Cortex of kidney (tissue), 1 donor: ENCODE results near the gene LAMP1.
"Not testable (repeated sequence)": the region's sequence is repeated elsewhere in the genome, so short reads cannot be mapped to it uniquely, and the experiment has no call there.

ENCODE experiments used
- DNase-seq: peaks from one replicate; lab custom pipeline; 2025; lab: John Stamatoyannopoulos, UW

LAMP1 gene

DNA sequence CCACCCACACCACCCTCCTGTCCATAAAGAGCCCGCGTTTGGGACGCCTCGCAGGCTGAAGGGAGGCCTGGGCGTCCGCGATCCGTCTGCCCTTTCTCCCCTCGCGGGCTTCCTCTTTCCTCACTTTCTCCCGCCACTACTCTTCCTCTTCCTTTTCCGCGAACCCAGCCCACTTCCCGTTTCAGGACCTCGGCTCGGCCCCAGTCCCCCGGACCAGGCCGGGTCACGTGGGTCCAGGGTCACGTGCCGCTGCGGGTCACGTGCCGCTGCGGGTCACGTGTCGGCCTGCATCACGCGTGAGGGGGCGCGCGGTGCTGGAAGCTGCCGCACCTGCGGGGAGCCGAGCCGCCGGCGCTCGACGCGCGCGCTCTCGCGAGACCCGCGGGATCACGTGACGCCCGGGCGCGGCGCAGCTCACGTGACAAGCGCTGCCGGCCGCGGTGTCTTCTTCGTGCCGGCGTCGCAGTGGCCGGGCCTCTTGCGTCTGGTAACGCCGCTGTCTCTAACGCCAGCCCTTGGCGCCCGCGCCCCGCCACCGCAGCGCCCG lies at the start of gene LAMP1:
TSS of gene LAMP1 (plus strand) at position 417 of the 547 bp plus-strand sequence. CDS start 196 bp downstream, outside the sequence.
- DNase-seq, result peak; percentile 80

DNA sequence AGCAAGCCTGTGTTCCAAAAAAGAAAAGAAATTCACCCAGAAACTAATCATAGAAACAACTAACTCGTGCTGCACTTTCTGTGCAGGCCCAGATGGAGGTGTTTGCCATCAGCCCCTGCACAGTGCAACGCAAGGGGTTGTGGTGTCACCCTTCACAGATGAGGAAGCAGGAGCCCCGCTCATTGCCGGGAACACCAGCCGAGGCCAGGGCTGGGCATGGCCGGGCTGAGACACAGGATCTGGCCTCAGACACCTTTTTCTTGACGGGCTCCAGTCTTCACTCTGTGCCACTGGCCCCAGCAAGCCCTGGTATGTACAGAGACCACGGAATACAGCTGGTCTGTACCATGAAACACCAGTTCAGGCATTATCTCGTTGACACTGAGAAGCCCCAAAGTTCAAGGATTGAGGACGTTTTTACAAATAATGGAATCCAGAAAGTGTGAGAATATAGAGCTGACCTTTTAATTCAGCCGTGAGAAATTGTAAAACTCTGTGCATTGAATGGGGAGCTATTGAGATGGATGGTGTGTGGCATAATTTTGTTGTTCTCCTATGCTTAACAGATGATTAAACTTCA lies 44.4 kb upstream of the LAMP1 start:
- DNase-seq, result no peak

- not testable (repeated sequence) for DNase-seq
Observed at GRCh38 chr13:113257908-113258307, 39.1 kb upstream of the LAMP1 start.

- DNase-seq, result no peak
Observed at GRCh38 chr13:113258321-113259054, 38.6 kb upstream of the LAMP1 start.

DNA sequence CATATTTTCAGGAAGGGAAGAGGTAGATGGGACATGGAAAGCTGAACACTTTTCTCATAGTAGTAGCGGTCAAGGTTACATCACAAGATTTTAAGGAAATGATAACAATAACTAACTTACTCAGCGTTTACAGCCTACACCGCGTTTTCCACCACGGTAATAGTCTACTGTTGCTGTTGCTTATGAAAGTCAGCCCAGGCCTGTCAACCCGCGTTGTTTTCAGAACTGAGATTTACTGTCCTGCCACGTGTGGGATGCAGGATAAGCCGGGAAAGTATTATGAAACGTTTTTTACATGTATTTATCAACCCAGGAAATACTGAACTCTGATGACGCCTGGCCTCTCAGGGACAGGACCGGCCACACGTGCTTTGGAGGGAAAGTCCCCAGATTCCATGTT lies 36.0 kb upstream of the LAMP1 start:
- DNase-seq, result no peak

DNA sequence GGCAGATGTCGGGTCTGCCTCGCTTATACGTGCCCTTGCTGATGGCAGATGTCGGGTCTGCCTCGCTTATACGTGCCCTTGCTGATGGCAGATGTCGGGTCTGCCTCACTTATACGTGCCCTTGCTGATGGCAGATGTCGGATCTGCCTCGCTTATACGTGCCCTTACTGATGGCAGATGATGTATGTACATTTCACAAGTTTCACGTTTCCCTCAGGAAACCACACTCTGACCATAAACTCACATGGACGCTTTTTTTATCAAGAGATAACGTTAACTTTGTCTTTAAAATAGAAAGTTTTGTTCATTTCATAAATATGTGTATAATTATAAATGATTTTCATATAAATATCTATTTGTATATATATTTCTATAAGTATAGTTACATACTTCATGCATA lies 34.0 kb upstream of the LAMP1 start:
- not testable (repeated sequence) for DNase-seq

- no peak for DNase-seq
Observed at GRCh38 chr13:113267642-113268405, 29.2 kb upstream of the LAMP1 start.

DNA sequence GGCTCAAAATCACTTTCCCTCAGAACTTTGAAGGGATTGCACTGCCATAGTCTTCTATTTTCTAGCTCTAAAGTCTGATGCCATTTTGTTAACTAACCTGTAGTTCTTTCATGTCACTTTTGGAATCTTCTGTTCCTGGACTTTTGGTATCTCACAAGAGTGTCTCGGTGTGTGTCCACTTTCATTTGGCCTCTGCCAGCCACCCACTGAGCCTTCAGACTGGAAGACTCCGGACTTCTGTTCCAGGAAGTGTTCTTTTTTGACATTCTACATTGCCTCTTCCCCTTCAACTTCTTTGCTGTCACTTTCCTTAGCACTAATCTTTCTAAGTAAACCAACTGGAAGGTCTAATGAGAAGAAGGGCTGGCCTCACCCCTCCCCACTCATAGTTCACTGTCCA lies 25.0 kb upstream of the LAMP1 start:
- DNase-seq, result no peak

- DNase-seq, result no peak
Observed at GRCh38 chr13:113272701-113273181, 24.3 kb upstream of the LAMP1 start.

GRCh38 chr13:113273321-113273720 lies 23.7 kb upstream of the LAMP1 start:
- no peak for DNase-seq

DNA sequence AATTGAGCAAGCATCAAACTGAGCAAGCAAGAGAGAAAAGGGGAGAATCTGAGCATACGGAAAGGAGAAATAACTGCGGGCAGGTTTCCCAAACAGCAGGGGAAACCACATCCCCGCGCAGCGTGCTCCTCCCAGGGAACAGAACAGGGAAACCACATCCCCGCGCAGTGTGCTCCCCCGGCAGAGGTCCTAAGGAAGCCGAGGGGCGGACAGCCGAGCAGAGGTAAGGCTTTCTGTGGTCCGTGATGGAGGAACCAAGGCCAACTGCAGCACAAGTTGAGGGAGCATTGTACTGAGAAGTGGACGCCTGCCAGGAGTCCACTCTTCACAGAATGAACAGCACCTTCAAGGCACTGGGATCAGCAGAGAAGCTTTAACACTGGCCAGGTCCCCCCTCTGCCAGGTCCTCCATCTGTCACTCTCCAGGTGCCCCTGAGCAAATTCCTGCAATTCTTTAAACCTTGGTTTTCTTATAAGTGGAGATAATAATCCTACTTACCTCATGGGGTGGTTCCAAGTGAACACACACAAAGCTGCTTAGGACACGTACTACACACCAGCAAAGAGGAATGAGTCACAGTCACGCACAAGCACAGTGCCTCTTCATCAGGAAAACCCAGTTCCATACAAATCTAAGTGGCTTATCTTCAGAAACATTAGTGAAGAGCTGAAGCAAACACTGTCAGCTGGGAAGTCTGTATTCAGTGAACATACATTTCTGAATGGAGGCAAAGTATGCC lies 23.0 kb upstream of the LAMP1 start:
- DNase-seq, result no peak

GRCh38 chr13:113274721-113275120 lies 22.3 kb upstream of the LAMP1 start:
- DNase-seq, result no peak

- no peak for DNase-seq
Observed at GRCh38 chr13:113275387-113275786, 21.7 kb upstream of the LAMP1 start.

DNA sequence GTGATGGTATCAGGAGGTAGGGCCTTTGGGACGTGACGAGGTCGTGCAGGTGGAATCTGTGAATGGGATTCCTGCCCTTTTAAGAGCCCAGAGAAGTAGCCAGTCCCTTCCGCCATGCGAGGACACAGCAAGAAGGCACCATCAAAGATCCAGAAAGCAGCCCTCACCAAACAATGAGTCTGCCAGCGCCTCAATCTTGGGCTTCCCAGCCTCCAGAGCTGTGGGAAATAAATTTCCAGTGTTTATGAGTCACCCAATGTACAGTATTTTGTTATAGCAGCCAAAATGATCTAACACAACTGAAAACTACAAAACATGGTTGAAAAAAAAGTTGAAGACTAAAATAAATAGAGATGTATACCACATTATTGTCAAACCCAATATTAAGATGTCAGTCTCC lies 16.9 kb upstream of the LAMP1 start:
- DNase-seq, result no peak

- no peak for DNase-seq
Observed at GRCh38 chr13:113283904-113284303, 13.1 kb upstream of the LAMP1 start.

- no peak for DNase-seq
Observed at GRCh38 chr13:113288880-113289279, 8.2 kb upstream of the LAMP1 start.

DNA sequence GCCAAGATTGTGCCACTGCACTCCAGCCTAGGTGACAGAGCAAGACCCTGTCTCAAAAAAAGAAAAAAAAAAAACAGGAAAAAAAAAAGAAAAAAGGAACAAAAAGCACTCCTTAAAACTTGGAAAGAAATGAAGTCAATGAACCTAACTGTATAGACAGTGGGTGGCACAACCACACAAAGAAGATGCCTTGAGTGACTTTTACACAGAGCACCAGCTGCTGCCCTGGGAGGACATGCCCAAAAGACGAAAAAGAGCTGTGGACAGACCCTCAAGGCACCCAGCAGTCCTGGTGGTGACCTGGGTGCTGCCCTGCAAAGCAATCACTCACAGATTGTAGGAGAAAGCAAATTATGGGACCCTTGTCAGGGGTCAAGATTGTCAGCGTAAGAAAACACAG lies 5.9 kb upstream of the LAMP1 start:
- DNase-seq, result no peak

DNA sequence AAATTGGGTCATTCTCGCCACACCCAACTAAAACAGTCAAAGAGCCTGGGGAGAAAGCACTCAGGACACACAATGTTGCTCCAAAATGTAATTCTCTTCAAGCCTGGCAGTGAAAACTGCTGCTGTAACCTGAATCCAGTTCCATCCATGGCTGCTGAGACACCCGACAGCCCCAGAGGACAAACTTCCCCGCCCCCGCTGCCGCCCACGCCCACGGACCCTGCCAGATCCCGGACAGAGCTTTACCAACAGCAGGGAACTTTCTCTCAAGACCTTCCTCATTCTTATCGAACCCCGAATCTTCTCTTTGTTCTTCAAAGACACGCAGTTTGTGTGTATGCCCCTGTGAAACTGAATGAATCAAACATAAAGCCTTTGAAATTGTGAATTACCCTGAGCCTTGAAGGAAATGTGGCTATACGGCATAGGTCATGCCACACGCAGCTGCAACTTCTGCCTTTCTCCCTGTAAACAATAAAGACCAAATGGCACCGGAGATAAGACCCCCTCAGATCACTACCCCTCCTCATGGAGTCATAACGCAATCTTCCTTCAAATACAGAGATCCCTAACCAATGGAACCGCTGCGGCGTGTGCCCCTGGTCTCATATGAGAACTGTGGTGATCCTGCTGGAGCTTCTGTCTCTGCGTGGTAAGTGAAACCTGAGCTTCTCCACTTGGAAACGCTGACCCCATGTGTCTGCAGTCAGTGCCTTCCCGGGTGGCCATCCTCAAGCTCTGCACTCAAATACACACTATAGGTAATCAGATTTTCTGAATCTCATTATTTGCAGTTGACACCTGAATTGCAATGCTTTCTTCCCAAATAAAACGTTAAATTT lies 4.8 kb upstream of the LAMP1 start:
- DNase-seq, result no peak

DNA sequence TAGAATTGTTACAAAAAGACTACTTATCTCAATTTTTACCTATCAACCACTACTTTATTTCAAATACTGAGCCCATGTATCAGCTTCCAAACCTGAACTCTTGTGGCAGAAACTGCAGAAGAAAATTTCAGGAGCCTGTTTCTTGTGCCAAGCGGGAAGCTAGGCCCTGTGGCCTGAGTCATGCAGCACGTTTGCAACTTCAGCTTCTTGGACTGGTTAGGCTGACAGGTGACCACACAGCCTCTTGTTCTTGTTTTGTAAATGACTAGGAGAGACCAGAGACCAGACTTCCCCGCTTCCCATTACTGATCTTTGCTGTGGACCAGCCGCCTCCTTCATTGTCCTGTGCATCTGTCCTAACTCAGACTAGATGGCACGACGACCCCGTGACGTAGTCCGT lies 3.4 kb upstream of the LAMP1 start:
- no peak for DNase-seq

DNA sequence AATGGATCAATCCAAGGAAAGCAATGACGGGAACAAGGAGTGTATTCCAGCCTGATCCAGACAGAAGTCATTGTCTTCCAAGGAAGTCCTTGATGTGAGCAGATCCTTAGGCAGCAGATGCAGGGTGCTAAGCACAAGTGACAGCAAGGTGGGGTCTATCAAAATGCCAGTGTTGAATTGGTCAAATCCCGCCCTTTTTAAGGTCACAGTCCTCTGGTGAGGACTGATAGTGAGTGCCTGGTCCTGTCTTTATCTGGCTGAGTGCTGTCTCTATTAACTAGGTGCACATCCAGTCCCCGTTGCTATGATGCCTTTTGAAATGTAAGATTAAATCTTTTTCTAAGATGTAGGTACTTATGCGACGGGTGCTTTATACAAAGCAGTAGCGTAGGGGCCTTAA lies 1.3 kb upstream of the LAMP1 start:
- DNase-seq, result no peak
